Stimulated activated CD4-positive, alpha-beta T cell treated with anti-CD3 and anti-CD28 coated beads, Interleukin-4, amount 100 ng/mL, for 48 hours (primary cell): Measurements from ENCODE around the gene OR2A1.
"Not testable (repeated sequence)": the region's sequence is repeated elsewhere in the genome, so short reads cannot be mapped to it uniquely, and the experiment has no call there.

ENCODE experiments used
- DNase-seq, 2 donors: peaks; one replicate each; pipeline ENCODE4 v3.0.0-alpha.2; 2020; ENCODE audit warnings: low read depth in 2 of 2

OR2A1 gene

GRCh38 chr7:144311872-144312469, at the start of gene OR2A1:
Gene OR2A1, plus strand, starts transcription at chr7:144312419. Its CDS starts 5,706 bp downstream, at chr7:144318125.
- not testable (repeated sequence) for DNase-seq

DNA sequence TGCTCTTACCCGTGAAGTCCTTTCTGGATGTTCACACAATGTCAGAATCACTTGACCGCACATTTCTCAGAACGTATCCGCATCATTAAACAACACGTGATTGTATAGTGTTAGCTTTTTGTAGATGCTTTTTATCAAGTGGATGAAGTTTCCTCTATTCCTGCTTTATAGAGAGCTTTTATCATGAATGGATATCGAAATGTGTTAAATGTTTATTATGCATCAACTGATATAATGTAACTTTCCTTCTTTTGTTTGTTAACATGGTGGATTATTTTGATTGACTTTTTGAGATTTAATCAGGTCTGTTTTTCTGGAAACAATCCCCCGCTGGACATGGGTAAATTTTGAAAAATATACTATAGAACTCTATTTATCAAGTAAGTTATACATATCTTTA, 47.5 kb upstream of the OR2A1 start, which contains the start of gene OR2A7:
Gene OR2A7 (minus strand): TSS at position 101 of the 400 bp plus-strand sequence. CDS start 5,164 bp downstream, outside the sequence.
- not testable (repeated sequence) for DNase-seq

DNA sequence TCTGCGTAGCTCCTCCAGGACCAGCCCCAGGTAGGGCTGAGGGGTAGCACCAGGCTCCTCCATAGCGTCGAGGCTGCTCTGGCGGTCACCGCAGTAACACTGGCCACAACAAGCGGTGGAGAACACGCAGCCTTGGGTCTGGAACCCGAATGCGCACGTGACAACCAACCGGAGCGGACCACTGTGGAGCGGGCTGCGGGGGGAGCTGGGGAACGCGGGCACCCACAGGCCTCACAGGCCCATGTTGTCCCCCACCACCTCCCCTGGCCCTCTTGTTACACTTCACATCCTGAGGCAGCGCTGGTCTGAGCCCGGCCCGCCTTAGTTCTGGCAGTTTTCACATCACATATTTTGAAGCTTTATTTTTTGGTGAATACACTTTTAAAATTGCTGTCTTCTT, 43.0 kb upstream of the OR2A1 start, which contains the start of gene CTAGE8:
Gene CTAGE8 (minus strand): TSS at position 101 of the 400 bp plus-strand sequence. CDS start 38 bp downstream, at position 63.
- DNase-seq, result not testable (repeated sequence)

DNA sequence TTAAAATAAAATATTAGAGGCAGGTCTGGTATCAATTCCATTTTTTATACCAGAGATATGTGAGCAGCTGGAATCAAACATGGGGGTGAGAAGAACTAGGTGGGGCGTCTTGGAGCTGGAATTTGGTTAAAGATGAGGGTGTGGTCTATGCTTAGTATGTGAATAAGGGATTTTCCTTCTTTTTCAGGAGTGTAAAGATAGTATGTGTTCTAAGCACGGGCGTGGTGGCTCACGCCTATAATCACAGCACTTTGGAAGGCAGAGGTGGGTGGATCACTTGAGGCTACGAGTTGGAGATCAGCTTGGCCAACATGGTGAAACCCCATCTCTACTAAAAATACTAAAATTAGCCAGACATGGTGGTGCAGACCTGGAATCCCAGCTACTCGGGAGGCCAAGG, 36.9 kb upstream of the OR2A1 start:
- DNase-seq, result not testable (repeated sequence)

GRCh38 chr7:144280010-144280409, 32.2 kb upstream of the OR2A1 start:
- not testable (repeated sequence) for DNase-seq

GRCh38 chr7:144281981-144282380, 30.2 kb upstream of the OR2A1 start:
- DNase-seq, result not testable (repeated sequence)

DNA sequence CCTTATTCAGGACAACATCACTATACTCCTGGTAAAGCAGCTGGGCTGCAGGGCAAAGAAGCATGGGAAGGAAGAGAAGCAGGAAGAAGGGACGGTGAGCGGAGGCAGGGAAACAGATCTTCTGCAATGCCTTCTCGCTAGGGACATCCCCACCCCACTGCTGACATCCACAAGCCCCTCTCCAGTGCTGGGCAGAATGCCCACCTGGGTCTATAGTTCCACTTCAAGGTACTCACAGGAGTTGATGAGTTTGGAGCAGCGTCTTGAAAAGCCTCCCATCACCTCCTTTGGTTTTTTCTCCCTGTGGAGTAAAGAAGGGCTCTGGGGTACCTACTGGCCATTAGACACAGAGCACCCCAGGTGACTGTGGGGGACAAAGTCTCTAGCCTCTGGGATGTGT, 29.7 kb upstream of the OR2A1 start:
- not testable (repeated sequence) for DNase-seq

GRCh38 chr7:144283716-144284115, 28.5 kb upstream of the OR2A1 start:
- not testable (repeated sequence) for DNase-seq

- not testable (repeated sequence) for DNase-seq
Observed at GRCh38 chr7:144287171-144287784, 24.9 kb upstream of the OR2A1 start.

- not testable (repeated sequence) for DNase-seq
Observed at GRCh38 chr7:144291607-144292006, 20.6 kb upstream of the OR2A1 start.

DNA sequence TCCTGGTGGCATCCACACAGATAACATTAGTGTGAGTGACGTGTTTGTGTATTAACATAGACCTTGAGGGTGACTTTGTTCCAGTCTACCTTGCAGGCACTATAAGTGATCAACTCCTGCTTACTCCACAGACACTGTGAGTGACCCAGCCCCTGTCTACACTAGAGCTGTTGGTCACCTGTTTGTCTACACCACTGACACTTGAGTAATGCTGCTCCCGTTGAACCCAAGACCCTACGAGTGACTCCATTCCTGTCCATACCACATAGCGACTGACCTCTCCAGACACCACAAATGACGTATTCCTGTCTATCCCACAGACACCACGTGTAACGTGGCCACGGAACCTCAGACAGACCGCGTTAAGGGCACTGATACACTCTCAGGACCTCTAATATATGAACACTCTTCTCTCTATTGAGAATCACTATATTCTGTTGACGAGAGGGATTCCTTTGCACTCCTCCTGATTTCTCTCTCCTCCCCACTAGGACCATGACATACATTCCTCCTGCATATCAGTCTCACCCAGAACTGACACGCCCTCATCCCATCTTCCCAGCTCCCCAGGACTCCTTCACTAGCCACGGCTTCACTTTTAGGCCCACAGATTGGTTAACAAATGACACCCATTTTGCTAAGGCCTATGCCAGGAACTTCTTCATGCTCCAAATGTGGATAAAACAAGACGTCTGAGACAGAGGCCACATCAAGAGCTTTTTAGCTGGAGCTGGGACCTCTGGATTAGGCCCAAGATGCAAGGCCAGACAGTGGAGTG, 19.6 kb upstream of the OR2A1 start:
- DNase-seq, result not testable (repeated sequence)

GRCh38 chr7:144293794-144294499, 18.3 kb upstream of the OR2A1 start:
- not testable (repeated sequence) for DNase-seq

DNA sequence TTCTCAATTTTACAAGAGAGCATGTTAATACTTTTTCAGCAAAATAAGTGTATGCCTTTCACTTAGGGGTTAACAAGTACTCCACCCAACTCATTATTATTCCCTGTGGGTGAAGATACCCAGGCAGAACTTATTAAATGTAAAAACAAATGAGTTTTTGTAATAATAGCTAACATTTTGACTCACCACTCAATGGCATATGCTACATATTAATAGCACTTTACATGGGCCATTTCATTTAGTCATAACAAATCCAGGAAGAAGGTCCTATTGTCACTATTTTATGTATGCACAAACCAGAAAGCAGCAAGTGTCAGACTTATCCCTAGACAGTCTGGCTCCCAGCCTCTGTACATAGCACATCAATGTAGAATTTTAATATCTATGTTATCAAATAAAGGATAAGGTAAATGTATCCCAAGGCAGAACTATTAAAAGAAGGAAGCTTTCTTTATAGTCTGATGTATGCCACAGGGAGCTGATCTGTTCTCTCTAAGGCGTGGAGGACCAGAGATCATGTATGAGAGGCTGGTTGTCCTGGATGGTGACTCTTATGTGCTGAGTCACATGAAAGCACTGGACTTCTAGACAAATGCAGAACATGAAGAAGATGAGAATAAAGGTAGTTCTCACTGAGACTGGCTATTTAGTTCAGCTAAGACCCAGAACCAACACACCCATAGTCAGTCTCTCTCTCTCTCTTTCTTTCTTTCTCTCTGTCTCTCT, 9.5 kb upstream of the OR2A1 start:
- not testable (repeated sequence) for DNase-seq

- not testable (repeated sequence) for DNase-seq
Observed at GRCh38 chr7:144303607-144304006, 8.6 kb upstream of the OR2A1 start.

DNA sequence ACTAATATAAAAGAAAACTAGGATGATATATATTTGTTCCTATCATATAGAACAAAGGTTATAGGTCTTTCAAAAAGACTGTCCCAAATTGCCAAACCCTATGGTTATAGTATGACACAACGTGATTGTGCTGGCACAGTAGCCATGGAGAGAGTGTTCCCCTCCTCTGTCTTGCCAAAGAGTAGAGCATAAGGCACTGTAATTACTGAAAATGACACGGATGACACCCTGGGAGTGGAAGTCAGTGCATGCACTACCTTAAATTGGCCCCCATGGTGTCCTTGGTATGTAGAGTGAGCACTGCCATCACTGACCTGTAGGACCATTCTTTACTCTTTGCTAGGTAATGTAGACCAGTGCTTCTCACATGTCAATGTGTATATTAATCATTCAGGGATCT, 7.1 kb upstream of the OR2A1 start:
- DNase-seq, result not testable (repeated sequence)

DNA sequence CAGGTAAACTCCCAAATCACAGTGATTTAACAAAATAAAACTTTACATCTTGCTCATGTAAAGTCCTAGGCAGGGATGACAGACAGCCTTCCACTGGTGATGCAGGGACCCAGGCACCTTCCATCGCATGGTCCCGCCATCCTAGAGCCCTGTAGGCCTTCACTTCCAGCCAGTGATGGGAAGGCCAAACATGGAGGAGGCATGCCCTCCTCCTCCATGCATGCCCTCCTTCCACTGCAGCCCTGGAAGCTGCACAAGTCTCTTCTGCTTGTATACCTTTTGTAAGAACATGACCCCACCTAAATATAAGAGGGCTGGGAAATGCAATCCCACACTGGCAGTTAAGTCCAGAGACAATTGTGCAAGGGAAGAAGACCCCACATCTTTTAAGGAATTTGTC, 2.5 kb upstream of the OR2A1 start:
- not testable (repeated sequence) for DNase-seq

DNA sequence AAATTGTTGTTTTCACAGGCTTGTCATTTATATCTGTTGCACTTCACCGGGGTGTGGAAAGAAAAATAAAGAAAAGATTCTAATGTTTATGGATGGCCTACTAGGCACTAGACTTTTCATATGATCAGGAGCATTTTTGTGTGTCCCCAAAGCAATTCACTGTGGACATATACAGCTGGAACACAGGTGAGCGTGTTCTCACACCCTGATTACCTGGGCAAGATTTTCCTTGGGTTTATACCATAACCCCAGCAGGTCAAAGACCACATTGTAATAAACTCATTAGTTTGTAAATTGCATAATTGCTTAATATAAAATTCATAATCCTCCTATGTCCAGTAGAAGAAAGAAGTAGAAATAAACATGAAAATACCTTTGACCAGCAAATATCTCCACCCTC, 1.0 kb upstream of the OR2A1 start:
- DNase-seq, result not testable (repeated sequence)

GRCh38 chr7:144317537-144317936, 5.3 kb downstream of the OR2A1 start:
- not testable (repeated sequence) for DNase-seq

GRCh38 chr7:144319547-144319946, 7.3 kb downstream of the OR2A1 start:
- DNase-seq, result not testable (repeated sequence)

GRCh38 chr7:144321677-144322206, 9.5 kb downstream of the OR2A1 start:
- DNase-seq, result not testable (repeated sequence)

- not testable (repeated sequence) for DNase-seq
Observed at GRCh38 chr7:144323359-144323758, 11.1 kb downstream of the OR2A1 start.
